GM21515 (cell line): ENCODE measurements around the gene IMPACT.
A peak's percentile ranks its signal among the peaks of the same experiment; 100 is the strongest.

Source experiments
- ATAC-seq: cut with Tn5 transposase; IDR thresholded peaks from one replicate; pipeline ENCODE4 v1.9.1; 2021; ENCODE audit not compliant: unreplicated experiment

Gene IMPACT, protein sequence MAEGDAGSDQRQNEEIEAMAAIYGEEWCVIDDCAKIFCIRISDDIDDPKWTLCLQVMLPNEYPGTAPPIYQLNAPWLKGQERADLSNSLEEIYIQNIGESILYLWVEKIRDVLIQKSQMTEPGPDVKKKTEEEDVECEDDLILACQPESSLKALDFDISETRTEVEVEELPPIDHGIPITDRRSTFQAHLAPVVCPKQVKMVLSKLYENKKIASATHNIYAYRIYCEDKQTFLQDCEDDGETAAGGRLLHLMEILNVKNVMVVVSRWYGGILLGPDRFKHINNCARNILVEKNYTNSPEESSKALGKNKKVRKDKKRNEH

GRCh38 chr18:24426398-24427294 lies at the start of gene IMPACT:
IMPACT (plus strand) TSS chr18:24426670; CDS start chr18:24426757, 87 bp downstream.
- ATAC-seq: peak; percentile 93

GRCh38 chr18:24378598-24378997 lies 47.9 kb upstream of the IMPACT start:
- no peak for ATAC-seq

DNA sequence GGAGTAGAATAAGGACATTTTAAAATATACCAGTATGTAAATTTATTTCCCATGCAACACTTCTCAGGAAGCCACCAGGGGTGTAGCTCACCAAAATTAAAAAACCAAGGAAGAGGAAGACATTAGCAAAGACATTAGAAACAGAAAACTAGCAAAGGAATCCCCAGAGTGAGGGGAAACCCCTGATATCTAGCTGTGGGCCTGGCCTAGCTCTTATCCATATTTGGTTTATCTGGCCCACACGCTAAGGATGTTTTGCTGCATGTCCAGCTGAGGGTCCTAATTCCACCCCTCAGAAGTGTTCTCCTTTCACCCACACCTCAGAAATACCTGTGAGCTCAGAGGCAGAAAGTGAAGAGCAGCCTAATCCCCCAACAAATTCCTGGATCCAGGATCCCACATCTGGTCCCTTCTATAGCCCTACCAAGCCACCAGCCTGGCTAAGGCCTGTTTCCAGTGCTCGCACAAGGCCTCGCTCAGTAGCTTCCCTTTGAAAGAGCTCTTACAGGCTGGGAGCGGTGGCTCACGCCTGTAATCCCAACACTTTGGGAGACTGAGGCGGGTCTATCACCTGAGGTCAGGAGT lies 46.2 kb upstream of the IMPACT start:
- no peak for ATAC-seq

GRCh38 chr18:24381126-24381525 lies 45.3 kb upstream of the IMPACT start:
- no peak for ATAC-seq

- ATAC-seq: no peak
Observed at GRCh38 chr18:24386681-24387080, 39.8 kb upstream of the IMPACT start.

DNA sequence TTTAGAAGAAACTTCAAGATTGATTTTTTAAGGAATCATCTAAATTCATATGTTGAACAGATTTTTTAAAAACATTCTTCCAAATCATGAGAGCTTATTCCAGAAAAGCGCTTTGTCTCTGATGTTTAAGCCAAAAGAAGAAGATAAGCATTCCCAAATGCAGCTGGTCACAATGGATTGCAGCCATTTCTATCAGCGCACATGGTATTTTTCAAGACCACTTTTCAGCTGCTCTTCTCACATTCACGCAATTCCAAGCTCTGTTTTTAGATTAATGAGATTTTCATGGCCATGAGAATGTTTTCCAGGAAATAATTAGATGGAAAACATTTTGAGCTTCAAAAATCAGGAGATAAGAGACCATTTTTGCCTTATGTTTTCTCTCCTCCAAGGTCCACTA lies 37.5 kb upstream of the IMPACT start:
- ATAC-seq: no peak

GRCh38 chr18:24395049-24395795 lies 31.2 kb upstream of the IMPACT start:
- no peak for ATAC-seq

DNA sequence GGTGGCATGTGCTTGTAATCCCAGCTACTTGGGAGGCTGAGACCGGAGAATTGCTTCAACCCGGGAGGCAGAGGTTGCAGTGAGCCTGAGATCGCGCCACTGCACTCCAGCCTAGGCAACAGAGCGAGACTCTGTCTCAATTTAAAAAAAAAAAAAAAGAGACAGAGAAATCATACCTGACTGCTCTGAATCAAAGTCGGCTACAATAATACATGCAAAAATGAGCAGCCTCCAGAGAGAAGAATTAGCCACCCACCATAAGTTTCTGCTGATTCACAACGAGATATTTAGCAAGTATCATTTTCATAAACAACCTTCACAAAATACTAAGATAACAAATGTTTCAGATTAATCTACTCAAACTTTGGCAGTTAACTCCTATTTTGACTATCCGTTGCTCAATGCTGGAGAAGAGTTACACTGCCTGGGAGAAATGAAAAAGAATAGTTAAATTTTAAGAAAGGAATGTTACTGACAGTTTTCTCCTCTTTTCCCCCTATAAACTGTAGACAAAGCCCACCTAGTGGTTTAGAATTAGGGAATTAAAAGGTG lies 30.3 kb upstream of the IMPACT start:
- no peak for ATAC-seq

DNA sequence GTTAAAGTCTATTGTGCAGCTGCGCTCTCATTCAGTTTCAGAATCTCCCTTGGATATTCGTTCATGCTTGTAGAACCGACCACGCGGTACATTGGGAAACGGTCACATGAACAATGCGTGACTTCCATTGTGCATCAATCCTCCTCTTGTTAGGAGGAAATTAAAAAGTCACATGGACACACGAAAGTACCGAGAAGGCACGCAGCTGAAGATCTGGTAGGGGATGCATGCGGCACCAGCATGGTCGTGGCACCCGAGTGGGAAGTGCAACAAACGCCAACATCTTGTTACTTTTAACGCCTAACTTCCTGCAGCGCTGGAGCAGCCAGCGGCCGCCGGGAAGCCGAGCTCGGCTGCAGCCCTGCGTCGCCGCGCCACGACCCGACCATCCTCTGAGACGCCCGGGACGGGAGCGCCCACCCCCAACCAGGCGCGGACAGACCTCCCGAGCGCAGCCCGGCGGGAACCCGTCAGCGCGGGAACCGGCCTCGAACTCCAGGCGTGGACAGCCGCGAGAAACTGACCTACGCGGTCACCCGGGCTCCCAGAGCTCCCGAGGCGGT lies 29.3 kb upstream of the IMPACT start:
- no peak for ATAC-seq

DNA sequence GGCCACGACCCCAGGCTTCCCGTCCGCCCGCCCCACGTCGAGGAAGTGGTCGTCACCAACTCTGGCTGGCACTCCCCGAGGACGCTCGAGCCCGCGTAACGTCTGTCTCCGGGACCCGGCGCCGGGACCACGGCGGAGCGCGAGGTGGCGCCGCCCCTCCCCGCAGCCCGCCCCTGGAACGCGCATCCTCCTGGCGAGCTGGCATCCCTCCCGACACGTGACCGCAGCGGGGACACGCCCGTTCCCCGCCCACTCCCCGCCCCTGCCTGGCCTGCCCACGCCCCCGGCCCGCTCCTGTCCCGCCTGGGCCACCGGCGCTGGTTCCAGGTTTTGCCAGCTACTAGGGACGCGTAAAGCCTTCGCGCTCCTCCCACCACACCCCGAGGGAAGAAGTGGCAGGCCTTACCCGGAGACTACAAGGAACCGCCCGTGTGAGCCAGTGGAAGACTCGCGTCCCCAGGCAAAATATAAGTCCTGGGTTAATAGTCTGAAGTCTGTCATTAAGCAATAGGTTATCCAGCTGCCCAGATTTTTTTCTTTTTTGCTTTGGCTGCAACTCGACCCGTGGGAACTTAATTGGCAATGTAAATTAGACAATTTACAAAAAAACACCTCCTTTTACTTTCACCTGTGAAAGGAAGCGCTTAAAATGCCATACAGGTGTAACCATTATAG lies 28.6 kb upstream of the IMPACT start, which contains the start of gene OSBPL1A:
TSS of gene OSBPL1A (minus strand) at position 131 of the 675 bp plus-strand sequence. CDS start 20,291 bp downstream, outside the sequence.
- no peak for ATAC-seq

DNA sequence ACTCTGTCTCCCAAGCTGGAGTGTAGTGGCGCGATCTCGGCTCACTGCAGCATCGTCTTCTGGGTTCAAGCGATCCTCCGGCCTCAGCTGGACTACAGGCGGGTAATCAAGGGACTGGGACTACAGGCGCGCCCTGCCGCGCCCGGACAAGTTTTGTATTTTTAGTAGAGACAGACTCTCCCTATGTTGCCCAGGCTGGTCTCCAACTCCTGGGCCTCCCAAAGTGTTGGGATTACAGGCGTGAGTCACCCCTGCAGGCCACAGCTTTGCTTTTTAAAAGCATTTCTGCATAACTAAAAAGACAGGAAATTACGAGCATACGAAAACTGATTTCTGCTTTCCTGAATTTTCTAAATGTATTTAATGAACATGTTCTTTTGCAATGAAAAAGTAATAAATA lies 27.9 kb upstream of the IMPACT start:
- no peak for ATAC-seq

DNA sequence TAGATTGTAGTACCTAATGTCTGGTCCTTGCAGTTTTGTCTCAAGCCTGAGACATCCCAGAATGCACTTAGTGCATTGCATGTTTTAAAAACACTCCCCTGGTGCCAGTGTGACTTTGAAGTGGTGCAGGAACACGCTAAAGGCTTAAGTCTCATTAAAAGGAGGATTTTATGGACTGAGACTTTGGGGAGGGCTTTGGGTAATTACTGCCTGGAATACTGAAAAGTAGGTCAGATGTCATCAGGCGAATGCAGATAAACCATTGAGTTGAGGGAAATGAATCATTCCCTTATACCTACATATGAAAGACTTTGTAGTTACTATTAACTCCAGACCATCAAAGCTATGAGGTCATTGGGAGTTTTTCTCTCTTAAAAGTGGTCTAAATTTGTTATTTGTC lies 25.9 kb upstream of the IMPACT start:
- no peak for ATAC-seq

- no peak for ATAC-seq
Observed at GRCh38 chr18:24402209-24402785, 24.2 kb upstream of the IMPACT start.

- ATAC-seq: no peak
Observed at GRCh38 chr18:24403076-24403475, 23.4 kb upstream of the IMPACT start.

DNA sequence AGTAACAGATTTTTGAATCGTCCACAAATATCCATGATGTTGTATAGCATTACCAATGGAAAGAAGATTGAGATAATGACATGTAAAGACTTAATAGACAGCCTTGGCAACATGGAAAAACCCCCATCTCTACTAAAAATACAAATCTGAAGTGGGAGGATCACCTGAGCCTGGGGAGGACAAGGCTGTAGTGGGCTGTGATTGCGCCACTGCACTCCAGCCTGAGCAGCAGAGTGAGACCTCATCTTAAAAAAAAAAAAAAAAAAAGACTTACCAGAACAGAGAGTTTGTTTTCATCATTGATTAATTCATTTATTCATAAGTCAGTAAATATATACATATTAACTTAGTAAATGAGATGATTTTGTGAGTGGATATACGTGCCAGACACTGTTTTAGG lies 21.9 kb upstream of the IMPACT start:
- no peak for ATAC-seq

DNA sequence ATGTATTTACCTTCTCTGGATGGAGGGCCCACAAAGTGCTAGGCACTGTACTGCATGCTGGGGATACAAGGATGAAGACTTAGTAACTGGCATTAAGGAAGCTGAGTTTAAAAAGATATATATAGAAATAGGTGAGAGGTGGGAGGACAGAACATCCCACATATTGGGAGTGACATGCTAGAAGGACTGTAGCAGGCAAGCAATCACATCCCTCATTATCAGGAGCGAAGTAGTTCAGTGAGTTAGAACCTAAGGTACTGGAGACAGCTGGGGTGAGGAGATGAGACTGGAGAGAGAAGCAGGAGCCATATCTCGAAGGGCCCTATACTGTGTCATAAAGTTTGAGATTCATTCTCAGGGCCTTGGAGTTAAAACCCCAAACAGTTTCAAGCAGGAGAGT lies 18.0 kb upstream of the IMPACT start:
- ATAC-seq: no peak

DNA sequence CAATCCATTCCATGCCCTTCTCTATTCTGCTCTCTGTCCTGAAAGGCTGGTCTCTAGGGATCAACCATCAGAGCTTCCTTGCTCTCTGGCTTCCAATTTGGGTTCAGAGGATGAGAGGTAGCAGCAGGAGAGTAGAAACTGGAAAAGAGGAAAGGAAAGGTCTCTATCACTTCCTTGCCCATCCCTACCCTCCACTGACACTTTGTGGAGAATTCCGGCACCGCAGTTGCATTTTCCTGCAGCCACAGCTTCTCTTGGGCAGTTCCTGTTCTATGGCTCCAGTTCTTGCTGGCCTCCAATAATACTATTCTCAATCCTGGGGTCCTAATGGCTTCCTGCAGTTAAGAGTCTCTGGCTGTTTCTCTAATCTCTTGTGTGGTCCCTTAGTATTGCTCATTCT lies 13.3 kb upstream of the IMPACT start:
- no peak for ATAC-seq

DNA sequence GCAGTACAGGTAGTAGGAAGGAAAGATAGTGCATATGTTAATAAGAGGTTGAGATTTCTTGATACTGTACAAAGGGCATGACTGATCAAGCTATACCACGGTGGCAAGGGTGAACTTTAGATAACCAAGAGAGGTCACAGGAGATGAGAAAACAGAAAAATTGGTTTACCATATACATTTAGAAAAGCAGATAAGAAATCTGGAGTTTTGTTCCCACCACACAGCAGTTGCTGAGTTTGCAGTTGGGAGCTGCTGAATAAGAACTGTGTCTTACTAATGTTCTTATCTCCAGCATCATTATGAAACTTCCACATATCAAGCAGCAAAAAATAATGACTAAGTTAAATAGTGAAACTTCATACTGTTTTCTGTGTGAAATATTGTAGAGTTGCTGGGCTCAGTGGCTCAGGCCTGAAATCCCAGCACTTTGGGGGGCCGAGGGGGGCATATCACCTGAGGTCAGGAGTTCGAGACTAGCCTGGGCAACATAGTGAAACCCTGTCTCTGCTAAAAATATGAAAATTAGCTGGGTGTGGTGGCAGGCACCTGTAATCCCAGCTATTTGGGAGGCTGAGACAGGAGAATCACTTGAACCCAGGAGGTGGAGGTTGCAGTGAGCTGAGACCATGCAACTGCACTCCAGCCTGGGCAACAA lies 12.0 kb upstream of the IMPACT start:
- ATAC-seq: no peak

DNA sequence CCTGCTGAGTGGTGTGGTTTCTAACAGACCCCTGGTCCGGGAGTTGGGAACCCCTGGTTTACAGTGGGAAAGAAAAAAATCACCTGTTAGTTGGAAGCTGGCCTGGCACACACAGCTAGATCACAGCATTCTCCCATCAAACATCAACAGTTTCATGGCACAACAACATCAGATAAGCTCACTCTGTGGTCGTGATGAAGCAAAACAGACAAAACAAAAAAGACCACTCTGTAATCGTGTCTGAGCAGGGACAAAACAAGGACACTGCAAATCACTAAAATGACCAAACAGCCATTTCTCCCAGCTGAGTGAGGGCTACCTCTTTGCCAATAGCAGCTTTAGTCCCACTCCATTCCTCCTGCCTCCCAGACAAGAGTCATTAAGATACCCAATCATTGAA lies 9.0 kb upstream of the IMPACT start:
- no peak for ATAC-seq
